ENCODE results near the gene CTBP1.

CTBP1 gene

GRCh38 chr4:1222938-1223690, 25.8 kb downstream of the CTBP1 start:
- TF ChIP-seq CTCF (IDR thresholded peaks at IDR 0.05; ENCODE audit: insufficient read depth, low read length, poor library complexity, severe bottlenecking) = no peak
- H3K4me3 ChIP-seq (replicated peaks; ENCODE audit: low read depth, low read length) = no peak overlapping the region
- no peak for DNase-seq (ENCODE audit: extremely low read depth, insufficient read length)
- H3K27me3 ChIP-seq (replicated peaks; ENCODE audit: control insufficient read depth, insufficient read depth, low read length) = no peaks in the 10 kb centered on the region
- peaks cover 32% of the 10 kb centered on the region for H3K36me3 ChIP-seq (ENCODE audit: control insufficient read depth, insufficient read depth, low read length)

GRCh38 chr4:1222036-1222789, 26.7 kb downstream of the CTBP1 start:
- H3K36me3 ChIP-seq (ENCODE audit: control insufficient read depth, insufficient read depth, low read length) = peaks cover 29% of the 10 kb centered on the region
- TF ChIP-seq CTCF (IDR thresholded peaks at IDR 0.05; ENCODE audit: insufficient read depth, low read length, poor library complexity, severe bottlenecking) = no peak

GRCh38 chr4:1221155-1221870, 27.6 kb downstream of the CTBP1 start:
- Histone ChIP-seq H3K27me3 (replicated peaks; ENCODE audit: control insufficient read depth, insufficient read depth, low read length) (no peaks in the 10 kb centered on the region), H3K4me3 (replicated peaks; ENCODE audit: low read depth, low read length) (no peak overlapping the region), H3K36me3 (ENCODE audit: control insufficient read depth, insufficient read depth, low read length) (peaks cover 25% of the 10 kb centered on the region)
- no peak for TF ChIP-seq CTCF (IDR thresholded peaks at IDR 0.05; ENCODE audit: insufficient read depth, low read length, poor library complexity, severe bottlenecking)
- DNase-seq (ENCODE audit: extremely low read depth, insufficient read length) = no peak

More at GRCh38 chr4:1222036-1222789, 26.7 kb downstream of the CTBP1 start:
- DNase-seq (ENCODE audit: extremely low read depth, insufficient read length) = no peak
- Histone ChIP-seq H3K27me3 (replicated peaks; ENCODE audit: control insufficient read depth, insufficient read depth, low read length) (no peaks in the 10 kb centered on the region), H3K4me3 (replicated peaks; ENCODE audit: low read depth, low read length) (no peak overlapping the region)

- peaks cover 27% of the 10 kb centered on the region for H3K36me3 ChIP-seq (ENCODE audit: control insufficient read depth, insufficient read depth, low read length)
- H3K27me3 ChIP-seq (replicated peaks; ENCODE audit: control insufficient read depth, insufficient read depth, low read length) = no peaks in the 10 kb centered on the region
- no peak overlapping the region for H3K4me3 ChIP-seq (replicated peaks; ENCODE audit: low read depth, low read length)
- TF ChIP-seq CTCF (IDR thresholded peaks at IDR 0.05; ENCODE audit: insufficient read depth, low read length, poor library complexity, severe bottlenecking) = no peak
- DNase-seq (ENCODE audit: extremely low read depth, insufficient read length) = no peak
These were observed 28.4 kb downstream of the CTBP1 start for GRCh38 chr4:1220566-1220965.

GRCh38 chr4:1219566-1219950, 29.4 kb downstream of the CTBP1 start:
- no peak for TF ChIP-seq CTCF (IDR thresholded peaks at IDR 0.05; ENCODE audit: insufficient read depth, low read length, poor library complexity, severe bottlenecking)
- DNase-seq (ENCODE audit: extremely low read depth, insufficient read length) = no peak

More at GRCh38 chr4:1219566-1219950, 29.4 kb downstream of the CTBP1 start:
- Histone ChIP-seq H3K4me3 (replicated peaks; ENCODE audit: low read depth, low read length) (peak overlapping the region; percentile 26), H3K36me3 (ENCODE audit: control insufficient read depth, insufficient read depth, low read length) (peaks cover 25% of the 10 kb centered on the region), H3K27me3 (replicated peaks; ENCODE audit: control insufficient read depth, insufficient read depth, low read length) (no peaks in the 10 kb centered on the region)
